T1000 (cell line): Measurements from ENCODE around the gene CHD5.

Experiments
- DNase-seq: peaks from one replicate; lab custom pipeline; 2025; ENCODE audit warnings: mixed read lengths; lab: John Stamatoyannopoulos, UW

CHD5 gene

GRCh38 chr1:6098303-6099215 lies 81.6 kb downstream of the CHD5 start:
- no peak for DNase-seq

GRCh38 chr1:6097824-6098223 lies 82.3 kb downstream of the CHD5 start:
- DNase-seq: no peak

- DNase-seq: no peak
Observed at GRCh38 chr1:6097117-6097595, 83.0 kb downstream of the CHD5 start.

- DNase-seq: no peak
Observed at GRCh38 chr1:6096243-6097116, 83.6 kb downstream of the CHD5 start.

GRCh38 chr1:6095511-6096242 lies 84.4 kb downstream of the CHD5 start:
- no peak for DNase-seq

- no peak for DNase-seq
Observed at GRCh38 chr1:6094801-6095505, 85.2 kb downstream of the CHD5 start.

- DNase-seq: no peak
Observed at GRCh38 chr1:6094246-6094645, 85.9 kb downstream of the CHD5 start.

GRCh38 chr1:6093611-6094010 lies 86.5 kb downstream of the CHD5 start:
- no peak for DNase-seq

- no peak for DNase-seq
Observed at GRCh38 chr1:6093071-6093470, 87.0 kb downstream of the CHD5 start.

GRCh38 chr1:6092211-6092610 lies 87.9 kb downstream of the CHD5 start:
- no peak for DNase-seq

GRCh38 chr1:6091823-6092109 lies 88.4 kb downstream of the CHD5 start:
- DNase-seq: no peak

GRCh38 chr1:6090996-6091822 lies 88.9 kb downstream of the CHD5 start:
- DNase-seq: no peak

GRCh38 chr1:6090288-6090687 lies 89.8 kb downstream of the CHD5 start:
- DNase-seq: no peak

- no peak for DNase-seq
Observed at GRCh38 chr1:6088956-6089355, 91.2 kb downstream of the CHD5 start.

- no peak for DNase-seq
Observed at GRCh38 chr1:6087958-6088357, 92.2 kb downstream of the CHD5 start.

GRCh38 chr1:6087377-6087772 lies 92.7 kb downstream of the CHD5 start:
- DNase-seq: no peak

- no peak for DNase-seq
Observed at GRCh38 chr1:6086762-6087376, 93.3 kb downstream of the CHD5 start.

- DNase-seq: no peak
Observed at GRCh38 chr1:6086358-6086757, 93.8 kb downstream of the CHD5 start.

- DNase-seq: no peak
Observed at GRCh38 chr1:6085666-6086065, 94.5 kb downstream of the CHD5 start.

- DNase-seq: no peak
Observed at GRCh38 chr1:6084781-6085495, 95.2 kb downstream of the CHD5 start.
